ENCODE measurements around the gene METTL17.
"Not testable (repeated sequence)": the region's sequence is repeated elsewhere in the genome, so short reads cannot be mapped to it uniquely, and the experiment has no call there.

Gene METTL17

GRCh38 chr14:21025371-21026273 is 35.8 kb downstream of the METTL17 start:
- DNase-seq = no peak

DNA sequence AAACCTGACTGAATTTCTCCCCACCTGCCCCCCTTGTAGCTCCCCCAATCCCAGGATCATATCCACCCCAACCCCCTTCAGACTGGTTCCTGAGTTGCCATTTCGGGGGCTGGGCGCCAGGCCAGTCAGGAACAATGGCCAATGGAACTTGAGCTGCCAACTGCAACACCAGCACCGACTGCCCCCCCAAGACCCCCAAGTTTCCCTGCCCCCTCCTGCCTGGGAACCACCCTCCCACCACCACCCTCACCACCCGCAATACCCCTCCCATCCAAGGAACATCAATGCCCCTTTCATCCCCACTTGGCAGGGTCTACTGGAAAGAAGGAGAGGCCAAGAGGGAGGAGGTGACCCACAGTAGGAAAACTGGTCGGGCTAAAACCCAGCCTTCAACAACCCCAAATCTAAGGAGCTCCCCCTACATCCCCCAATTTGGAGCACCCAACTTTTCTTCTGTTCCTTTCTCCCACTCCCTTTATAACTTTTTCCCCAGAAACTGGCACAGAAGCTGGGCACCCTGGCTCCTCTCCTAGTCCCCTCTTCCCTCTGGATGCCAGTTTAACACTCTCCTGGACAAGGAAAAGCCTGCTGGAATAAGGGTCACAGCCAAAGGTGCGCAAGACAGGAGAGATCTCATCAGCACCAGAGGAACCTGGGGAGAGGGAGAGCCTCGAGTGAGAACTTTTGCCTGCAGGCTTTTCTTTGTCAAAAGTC is 36.7 kb downstream of the METTL17 start:
- no peak for DNase-seq

DNA sequence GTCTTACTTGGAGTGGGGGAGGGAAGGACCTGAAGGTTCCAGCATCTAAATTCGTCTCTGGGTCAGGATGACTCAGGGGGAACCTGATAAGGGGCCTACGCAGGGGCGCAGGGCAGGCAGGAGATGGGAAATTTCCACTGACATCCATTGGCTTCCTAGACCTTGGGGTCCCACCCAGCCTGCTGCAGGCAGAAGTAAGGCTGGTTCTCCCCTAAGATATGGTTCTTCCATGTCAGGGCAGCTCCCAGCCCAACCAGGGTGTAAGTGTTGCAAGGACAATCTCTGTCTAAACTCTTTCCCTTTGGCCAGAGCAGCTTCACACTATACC is 37.2 kb downstream of the METTL17 start:
- no peak for DNase-seq

- DNase-seq = no peak
Observed at GRCh38 chr14:21029917-21030316, 40.1 kb downstream of the METTL17 start, which contains the start of gene TPPP2. Gene TPPP2, plus strand, starts transcription at chr14:21030217. Its CDS starts 365 bp downstream, at chr14:21030582.

DNA sequence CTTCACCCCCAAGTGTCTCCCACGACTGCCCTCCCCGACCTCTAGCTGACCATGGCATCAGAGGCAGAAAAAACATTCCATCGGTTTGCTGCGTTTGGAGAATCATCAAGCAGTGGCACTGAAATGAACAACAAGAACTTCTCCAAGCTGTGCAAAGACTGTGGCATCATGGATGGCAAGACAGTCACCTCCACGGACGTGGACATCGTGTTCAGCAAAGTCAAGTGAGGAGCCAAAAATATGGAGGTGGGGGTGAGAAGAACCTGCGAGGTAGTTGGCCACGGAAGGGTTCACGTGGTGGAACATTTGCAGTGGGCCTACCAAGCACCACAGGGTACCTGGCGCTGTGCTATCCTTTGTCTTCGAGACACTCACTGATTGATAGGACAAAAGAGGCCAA is 40.8 kb downstream of the METTL17 start:
- DNase-seq = no peak

GRCh38 chr14:21032326-21033132 is 42.7 kb downstream of the METTL17 start:
- no peak for DNase-seq

GRCh38 chr14:21033133-21033698 is 43.4 kb downstream of the METTL17 start:
- DNase-seq = no peak

DNA sequence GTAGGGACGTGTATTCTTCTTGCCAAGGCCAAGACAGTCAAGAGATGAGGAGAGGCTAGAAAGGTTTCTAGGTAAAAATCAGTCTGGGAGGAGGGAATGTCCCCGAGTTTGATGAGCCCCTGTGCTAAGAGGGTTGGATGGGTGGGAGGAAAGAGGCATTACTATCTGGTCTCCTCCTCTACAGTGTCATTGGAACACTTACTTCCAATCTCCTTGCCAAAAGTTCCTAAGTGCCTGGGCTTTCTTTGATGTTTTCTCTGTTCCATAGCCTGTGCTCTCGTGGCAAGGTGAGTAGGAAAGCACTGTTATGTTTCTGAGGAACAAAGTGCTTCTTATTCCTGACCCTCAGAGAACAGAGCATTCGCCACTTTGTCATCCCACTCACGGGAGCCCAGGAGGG is 44.9 kb downstream of the METTL17 start, which contains the start of gene RNASE13:
Gene RNASE13, minus strand, starts transcription at position 101 of the 400 bp plus-strand sequence. CDS start 519 bp downstream, outside the sequence.
- no peak for DNase-seq

- no peak for DNase-seq
Observed at GRCh38 chr14:21036751-21037150, 47.0 kb downstream of the METTL17 start.

DNA sequence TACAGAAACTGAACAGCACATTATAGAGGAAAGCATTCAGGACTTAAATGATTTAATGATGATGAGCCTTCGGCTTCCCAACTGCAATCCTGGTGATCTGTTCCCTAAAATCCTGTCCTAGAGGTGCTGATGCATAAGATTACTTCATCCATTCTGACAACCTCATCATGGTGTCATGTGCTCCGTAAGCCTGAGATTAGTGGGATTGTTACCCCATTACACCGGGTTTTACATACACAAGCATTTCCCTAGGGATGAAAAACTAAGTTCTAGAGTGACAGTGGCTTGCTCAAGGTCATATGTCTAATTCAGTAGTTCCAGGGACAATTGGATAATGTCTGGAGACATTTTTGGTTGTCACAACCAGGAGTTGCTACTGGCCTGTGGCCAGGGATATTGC is 47.4 kb downstream of the METTL17 start:
- DNase-seq = no peak

- peak; percentile 35 for DNase-seq
Observed at GRCh38 chr14:21038441-21039422, 49.0 kb downstream of the METTL17 start.

DNA sequence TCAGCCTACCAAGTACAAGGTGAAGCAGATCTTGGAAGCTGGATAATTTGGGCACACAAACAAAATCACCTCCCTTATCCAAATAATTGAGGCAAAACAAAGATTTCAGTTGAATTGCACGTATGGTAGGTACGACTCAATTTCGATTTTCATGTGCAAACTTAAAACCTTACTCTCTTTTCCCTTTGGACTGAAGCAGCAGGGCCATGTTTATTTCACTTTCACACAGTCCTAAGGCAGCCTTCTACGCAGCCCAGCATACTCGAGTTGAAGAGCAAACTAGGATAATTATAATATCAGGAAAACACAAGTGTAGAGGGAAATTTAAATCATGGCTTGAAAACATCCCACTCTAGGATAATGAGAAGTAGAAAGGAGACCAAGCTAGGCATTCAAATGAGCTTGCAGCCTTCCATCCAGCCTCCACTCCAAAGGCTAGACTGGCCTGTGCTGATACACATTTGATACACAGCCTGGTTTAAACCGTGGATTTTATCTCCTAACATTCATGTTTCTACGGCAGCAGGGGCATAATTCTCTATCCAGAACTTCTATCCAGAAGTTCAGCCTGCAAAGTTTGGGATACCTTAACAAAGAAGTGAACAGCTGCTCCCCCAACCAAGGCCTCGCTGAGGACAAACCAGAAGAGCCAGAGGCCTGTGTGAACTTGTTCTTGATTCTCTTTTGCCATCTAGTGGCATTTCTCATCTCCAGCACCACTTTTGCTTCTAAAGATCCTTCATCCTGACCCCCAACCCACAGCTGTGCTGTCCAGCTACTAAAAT is 50.0 kb downstream of the METTL17 start:
- DNase-seq = peak; percentile 33

DNA sequence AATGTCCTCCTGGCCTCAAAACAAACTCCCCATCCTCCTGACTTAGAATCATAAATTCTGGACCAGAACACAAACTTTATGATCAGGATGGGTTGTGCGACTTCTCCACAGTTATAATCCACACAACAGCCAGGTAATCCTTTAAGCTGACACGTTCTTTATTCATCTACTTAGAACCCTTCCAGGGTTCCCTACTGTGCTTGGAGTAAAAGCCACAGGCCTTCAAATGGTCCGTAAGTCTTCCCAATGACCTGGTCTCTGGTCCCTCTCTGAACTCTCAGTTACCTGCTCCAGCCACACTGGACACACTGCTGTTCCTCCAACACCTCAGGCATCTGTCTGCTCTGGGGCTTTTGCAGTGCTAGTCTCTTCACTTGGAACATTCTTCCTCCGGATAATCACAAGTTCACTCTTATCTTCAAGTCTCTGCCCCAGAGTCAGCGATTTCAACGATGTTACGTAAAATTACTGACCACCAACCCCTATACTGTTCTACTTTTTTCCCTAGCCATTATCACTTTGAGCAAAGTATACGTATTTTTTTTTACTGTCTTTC is 50.7 kb downstream of the METTL17 start:
- DNase-seq = no peak

GRCh38 chr14:21040941-21041340 is 51.2 kb downstream of the METTL17 start:
- not testable (repeated sequence) for DNase-seq

DNA sequence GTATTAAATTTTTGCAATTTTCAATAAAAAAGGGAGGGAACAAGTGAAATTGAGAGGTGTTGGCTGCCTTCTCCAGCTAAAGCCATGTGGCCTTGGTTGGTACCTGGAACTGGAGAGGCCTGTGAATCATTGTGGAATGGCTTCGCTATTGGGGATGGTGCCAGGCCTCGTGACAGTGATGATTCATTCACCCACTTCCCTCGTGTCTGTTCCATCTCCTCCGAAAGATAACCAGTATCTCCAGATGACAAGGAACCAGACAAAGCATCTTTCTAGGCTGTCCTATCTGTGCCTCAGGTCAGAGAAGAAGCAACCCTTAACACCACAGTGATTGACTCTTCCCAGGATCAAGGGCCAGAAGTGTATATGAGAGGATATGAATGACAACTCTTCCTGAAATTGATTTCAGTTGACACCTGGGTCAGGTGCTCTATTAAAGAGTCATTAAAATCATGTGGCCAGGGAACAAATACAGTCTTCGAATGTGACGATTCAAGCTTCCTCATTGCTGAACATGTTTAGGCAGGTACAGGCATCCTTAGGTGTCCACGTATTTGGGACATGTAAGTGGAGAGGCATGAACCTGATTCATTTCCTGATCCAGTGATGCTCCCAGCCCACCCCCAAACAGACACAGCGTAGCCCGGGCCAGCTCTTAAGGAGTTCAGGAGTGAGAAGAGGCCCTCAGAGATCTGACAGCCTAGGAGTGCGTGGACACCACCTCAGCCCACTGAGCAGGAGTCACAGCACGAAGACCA is 52.1 kb downstream of the METTL17 start, which contains the start of gene RNASE7:
Gene RNASE7, plus strand, starts transcription at position 687 of the 758 bp plus-strand sequence. CDS start 631 bp downstream, outside the sequence.
- DNase-seq = no peak

- no peak for DNase-seq
Observed at GRCh38 chr14:21042918-21043317, 53.1 kb downstream of the METTL17 start.

DNA sequence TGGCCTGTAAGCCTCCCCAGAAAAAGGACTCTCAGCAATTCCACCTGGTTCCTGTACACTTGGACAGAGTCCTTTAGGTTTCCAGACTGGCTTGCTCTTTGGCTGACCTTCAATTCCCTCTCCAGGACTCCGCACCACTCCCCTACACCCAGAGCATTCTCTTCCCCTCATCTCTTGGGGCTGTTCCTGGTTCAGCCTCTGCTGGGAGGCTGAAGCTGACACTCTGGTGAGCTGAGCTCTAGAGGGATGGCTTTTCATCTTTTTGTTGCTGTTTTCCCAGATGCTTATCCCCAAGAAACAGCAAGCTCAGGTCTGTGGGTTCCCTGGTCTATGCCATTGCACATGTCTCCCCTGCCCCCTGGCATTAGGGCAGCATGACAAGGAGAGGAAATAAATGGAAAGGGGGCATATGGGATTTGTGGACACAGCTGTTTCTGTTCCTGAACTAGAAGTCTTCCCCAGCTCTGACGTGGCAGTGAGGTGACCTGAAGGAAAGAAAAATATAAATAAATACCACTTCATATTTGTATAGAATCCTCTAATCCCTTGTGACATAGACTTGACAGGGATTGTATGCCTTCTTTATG is 53.7 kb downstream of the METTL17 start:
- no peak for DNase-seq

GRCh38 chr14:21043974-21044618 is 54.3 kb downstream of the METTL17 start:
- DNase-seq = no peak
